ENCODE measurements around the gene DHX35.

The DHX35 gene

DNA sequence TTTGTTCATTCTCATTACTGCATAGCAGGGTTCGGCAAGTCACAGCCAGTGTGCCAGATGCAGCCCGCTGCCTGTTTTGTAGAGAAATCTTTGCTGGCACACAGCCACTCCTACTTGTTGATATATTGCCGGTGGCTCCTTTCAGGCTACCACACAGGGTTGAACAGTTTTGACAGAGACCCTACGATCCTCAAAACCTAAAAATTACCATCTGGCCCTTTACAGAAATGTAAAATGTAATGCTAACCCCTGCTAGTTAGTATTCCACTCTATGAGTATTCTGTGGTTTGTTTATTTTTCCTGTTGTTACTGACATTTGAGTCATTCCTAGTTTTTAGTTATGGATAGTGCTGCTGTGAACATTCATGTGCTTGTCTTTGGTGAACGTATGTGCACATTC lies 11.5 kb downstream of the DHX35 start:
- CTCF ChIA-PET, result interaction anchor here (0.9 to 4.3 kb wide), 5 partner anchors 10 to 48 kb away, joined by 3 to 22 read pairs (median 9); partner anchors contain the start of genes DHX35 and FAM83D
- TF ChIP-seq, protein P1, sequence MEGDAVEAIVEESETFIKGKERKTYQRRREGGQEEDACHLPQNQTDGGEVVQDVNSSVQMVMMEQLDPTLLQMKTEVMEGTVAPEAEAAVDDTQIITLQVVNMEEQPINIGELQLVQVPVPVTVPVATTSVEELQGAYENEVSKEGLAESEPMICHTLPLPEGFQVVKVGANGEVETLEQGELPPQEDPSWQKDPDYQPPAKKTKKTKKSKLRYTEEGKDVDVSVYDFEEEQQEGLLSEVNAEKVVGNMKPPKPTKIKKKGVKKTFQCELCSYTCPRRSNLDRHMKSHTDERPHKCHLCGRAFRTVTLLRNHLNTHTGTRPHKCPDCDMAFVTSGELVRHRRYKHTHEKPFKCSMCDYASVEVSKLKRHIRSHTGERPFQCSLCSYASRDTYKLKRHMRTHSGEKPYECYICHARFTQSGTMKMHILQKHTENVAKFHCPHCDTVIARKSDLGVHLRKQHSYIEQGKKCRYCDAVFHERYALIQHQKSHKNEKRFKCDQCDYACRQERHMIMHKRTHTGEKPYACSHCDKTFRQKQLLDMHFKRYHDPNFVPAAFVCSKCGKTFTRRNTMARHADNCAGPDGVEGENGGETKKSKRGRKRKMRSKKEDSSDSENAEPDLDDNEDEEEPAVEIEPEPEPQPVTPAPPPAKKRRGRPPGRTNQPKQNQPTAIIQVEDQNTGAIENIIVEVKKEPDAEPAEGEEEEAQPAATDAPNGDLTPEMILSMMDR (IDR thresholded peaks at IDR 0.05; ENCODE audit: control extremely low read depth, extremely low read depth, low read depth, missing control alignments), result no peak
- no peak for DNase-seq (ENCODE audit: extremely low spot score)
- POLR2A ChIA-PET, result interaction anchor here (1.4 kb wide), 1 partner anchor 11 kb away, joined by 5 read pairs; the partner anchor contains the start of gene DHX35

DNA sequence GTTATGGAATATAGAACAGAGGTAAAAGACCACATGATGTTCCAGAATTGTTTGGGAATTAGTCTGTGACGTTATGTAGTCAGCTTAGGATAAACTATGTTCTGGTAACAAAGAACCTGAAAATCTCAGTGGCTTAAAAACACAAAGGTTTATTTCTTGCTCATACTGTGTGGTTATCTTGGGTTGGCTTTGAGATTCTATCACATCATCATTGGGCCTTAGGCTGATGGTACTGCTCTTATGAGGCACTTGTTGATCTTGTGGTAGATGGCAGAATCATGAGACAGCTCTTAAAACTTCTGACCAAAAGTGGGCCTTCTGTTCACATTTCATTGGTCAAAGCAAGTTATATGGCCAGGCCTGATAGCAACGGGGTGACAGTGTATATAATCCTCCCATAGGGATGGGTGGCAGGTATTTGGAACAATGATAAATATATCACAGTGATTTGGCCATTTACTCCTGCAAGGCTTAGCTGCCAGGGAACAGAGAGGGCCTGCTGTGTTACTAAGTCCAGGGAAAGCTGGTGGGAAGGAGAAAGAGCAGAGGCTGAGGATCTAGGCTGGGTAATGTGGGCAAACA lies 13.5 kb downstream of the DHX35 start:
- CTCF ChIA-PET, result interaction anchor here (1.2 to 4.3 kb wide), 3 partner anchors 8 to 24 kb away, joined by 4 to 22 read pairs (median 9); partner anchors contain the start of gene DHX35
- TF ChIP-seq, protein P1 (IDR thresholded peaks at IDR 0.05; ENCODE audit: control extremely low read depth, extremely low read depth, low read depth, missing control alignments), result no peak
- POLR2A ChIA-PET, result no interaction called here
- DNase-seq (ENCODE audit: extremely low spot score), result no peak

DNA sequence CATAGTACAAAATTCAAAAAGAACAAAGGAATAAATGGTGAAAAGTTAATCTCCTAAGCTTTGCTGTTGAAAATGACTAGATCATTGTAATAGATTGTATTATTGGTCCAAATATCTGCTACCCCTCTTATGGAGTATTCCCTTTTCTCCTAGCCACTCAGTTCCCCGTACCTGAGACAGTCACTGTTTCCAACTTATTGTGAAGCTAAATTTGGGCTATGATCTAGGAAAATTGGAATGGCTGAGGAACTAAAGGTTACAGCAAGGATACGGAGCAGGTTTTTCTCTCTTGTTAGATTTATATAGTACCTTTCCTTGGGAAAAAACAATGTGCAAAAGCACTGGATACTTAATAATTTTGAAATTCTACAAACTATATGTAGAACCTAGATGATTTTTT lies 17.3 kb downstream of the DHX35 start:
- ChIA-PET POLR2A (no interaction called here), CTCF (interaction anchor here (1.1 to 3.6 kb wide), 11 partner anchors 10 to 101 kb away, joined by 3 to 19 read pairs (median 6); partner anchors contain the start of genes DHX35 and FAM83D)
- TF ChIP-seq, protein P1 (IDR thresholded peaks at IDR 0.05; ENCODE audit: control extremely low read depth, extremely low read depth, low read depth, missing control alignments), result no peak
- DNase-seq (ENCODE audit: extremely low spot score), result no peak

DNA sequence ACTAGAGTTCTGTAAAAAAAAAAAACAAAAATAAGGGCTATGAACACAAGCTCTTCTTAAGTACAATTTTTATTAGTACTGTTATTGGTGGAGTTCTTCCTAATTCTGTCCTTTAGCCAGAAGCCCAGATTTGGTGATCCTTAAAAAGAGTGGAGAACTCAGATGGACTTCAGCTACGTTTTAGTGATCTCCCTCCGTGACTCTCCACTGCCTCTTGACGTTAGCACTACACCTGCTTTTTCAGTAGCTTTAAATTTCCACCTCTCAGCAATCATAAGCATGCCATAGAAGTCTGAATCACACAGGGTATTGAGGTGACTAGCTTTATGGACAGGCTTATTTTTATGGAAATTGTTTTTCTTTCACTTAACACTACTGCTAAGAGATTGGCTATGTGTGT lies 17.7 kb downstream of the DHX35 start:
- ChIA-PET POLR2A (no interaction called here), CTCF (interaction anchor here (0.6 to 3.6 kb wide), 13 partner anchors 10 to 380 kb away, joined by 3 to 19 read pairs (median 5); partner anchors contain the start of genes DHX35 and FAM83D)

DNA sequence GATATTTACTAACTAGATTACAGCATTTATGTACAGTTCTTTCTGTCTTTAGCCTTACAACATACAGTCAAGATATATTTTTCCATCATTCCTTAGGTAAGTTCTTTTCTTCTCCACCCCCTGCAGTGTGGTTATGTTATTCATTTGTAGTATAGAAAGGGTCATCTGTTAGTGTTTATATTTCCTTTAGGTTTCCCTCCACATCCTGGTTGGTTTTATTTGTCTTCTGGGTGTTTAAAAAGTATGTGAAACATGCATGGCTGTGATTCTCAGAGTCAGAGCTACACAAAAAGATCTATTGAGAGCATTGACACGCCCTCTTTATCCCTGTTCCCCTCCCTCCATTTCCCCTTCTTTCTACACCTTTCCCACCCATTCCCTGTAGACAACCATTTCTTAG lies 20.1 kb downstream of the DHX35 start:
- no peak for DNase-seq (ENCODE audit: extremely low spot score)
- ChIA-PET CTCF (interaction anchor here (2.1 to 4.8 kb wide), 2 partner anchors 8 to 56 kb away, joined by 4 to 22 read pairs; partner anchors contain the start of gene FAM83D), POLR2A (no interaction called here)
- TF ChIP-seq, protein P1 (IDR thresholded peaks at IDR 0.05; ENCODE audit: control extremely low read depth, extremely low read depth, low read depth, missing control alignments), result no peak

More for the DNA sequence above, 17.7 kb downstream of the DHX35 start:
- TF ChIP-seq, protein P1 (IDR thresholded peaks at IDR 0.05; ENCODE audit: control extremely low read depth, extremely low read depth, low read depth, missing control alignments), result no peak
- no peak for DNase-seq (ENCODE audit: extremely low spot score)

DNA sequence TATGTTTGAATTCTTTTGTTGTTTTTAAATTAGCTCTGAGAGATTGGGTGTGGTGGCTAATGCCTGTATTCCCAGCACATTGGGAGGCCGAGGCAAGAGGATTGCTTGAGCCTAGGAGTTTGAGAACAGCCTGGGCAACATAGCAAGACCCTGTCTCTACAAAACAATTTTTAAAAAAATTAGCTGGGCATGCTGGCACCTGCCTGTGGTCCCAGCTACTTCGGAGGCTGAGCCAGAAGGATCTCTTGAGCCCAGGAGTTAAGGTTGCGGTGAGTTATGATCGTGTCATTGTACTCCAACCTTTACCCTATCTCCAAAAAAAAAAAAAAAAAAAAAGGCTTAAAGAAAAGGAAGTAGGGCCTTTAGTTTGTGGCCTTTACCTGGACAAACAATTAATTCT lies 22.9 kb downstream of the DHX35 start:
- CTCF ChIA-PET, result interaction anchor here (0.9 to 4.8 kb wide), 7 partner anchors 11 to 234 kb away, joined by 3 to 32 read pairs (median 6); partner anchors contain the start of gene DHX35
- POLR2A ChIA-PET, result no interaction called here
- TF ChIP-seq, protein P1 (IDR thresholded peaks at IDR 0.05; ENCODE audit: control extremely low read depth, extremely low read depth, low read depth, missing control alignments), result no peak
- DNase-seq (ENCODE audit: extremely low spot score), result no peak
